LNCAP (cell line): Measurements from ENCODE around the gene CATSPER3.

Experiments
- CTCF ChIP-seq: fragments of 450-650 bp; IDR thresholded peaks from 2 replicates; pipeline ENCODE4 v1.5.1; 2017; ENCODE audit warnings: mild to moderate bottlenecking

CATSPER3 gene

DNA sequence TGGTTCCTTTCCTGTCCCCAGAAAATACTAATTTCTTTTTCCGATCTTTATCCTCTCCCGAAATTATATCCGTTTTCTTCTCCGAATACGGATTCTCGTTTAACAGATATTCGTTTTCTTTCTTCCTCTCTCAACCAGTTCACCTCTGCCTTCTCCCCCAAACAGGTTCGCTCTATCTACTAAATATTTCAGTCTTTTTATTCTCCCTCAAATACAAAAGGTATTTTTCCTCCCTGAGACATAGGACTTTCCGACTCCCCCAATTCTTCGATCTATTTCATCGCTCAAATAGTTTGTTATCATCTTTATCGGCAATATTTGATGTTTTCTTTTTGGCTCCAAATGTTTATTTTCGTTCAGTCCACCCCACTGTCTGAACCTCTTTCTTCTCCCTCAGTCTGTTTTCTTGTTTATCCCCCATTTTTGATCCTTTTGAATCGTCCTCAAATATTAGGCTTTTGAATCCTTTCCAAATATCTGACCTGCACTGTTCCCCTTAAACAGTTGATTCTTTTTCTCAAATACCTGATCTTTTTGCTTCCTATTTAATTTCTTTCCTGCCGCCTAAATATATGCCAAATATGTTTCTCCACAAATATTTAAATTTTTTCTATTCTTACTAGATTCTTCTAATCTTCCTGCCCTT, 61.9 kb downstream of the CATSPER3 start:
- TF ChIP-seq CTCF, result no peak

DNA sequence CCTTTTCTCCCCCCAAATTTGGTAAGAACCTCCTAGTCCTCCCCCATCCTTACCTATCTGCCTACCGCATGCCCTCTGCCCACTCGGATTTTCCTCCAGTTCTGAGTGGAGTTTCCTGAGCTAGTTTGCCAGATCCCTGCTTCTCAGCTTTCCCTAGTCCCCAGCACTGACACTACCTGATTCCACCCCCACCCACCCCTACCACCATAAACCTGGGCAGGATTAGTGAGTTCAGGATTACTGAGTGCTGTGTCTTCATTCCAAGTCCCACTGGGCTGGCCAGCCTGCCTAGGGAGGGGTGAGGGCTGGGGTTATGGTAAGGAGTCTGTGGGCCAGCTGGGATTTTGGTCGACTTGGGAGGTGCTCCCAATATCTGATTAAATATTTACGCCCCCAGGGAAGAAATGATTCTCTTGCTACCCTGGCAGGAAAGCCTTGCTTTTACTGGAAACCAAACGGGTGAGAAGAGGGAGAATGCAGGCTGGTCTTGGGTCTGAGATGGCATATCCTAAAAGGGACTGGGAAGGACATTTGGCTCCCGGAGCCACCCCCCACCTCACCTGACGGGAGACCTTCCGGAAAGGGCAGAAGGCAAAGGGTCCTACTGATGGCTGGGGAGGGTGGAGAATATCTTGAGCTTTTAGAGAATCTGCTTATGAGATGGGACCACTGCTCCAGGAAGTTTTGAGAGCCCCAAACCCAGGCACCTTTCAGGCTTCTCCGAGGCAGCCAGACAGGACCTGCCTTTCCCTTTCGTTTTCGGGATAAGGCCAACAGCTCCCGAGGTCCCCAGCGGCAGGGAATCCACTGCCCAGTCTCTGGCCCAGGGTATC, 62.6 kb downstream of the CATSPER3 start:
- no peak for TF ChIP-seq CTCF

DNA sequence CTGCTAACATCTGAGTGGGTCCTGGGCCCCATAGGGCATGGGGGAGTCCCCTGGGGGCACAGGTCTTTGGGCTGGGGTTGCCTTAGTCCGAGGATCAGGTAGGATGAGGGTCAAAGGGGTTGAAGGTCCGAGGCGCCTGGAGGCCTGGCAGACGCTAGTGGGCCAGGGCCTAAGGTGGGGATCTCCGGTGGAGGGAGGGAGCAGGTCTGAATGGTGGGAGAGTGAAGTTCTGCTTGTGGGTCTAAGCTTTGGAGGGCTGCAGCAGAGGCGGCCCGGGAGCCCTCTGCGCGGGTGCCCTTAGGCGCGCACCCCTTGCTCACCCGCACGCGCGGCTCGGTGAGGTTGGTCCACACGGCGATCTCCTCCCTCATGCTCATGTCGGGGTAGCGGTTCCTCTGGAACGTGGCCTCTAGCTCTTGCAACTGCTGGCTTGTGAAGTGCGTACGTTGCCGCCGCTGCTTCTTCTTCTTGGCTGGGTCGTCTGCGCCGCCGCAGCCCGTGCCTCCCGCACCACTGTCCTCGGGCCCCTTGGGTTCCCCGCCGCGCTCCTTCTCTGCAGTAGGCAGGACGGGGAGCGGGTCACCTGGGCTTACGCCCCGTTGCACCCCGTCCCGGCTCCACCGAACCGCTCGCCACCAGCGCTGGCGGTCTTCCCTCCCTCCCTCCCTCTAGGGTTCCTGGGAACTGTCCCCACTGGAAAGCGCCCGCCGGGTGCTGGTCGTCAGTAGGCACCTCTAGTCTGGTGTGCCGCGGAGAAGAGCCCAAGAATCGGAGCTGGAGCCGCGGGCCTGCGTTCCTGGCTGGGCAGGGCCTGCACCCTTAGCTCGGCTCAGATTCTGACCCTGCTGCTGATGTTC, 63.5 kb downstream of the CATSPER3 start:
- no peak for TF ChIP-seq CTCF

- TF ChIP-seq CTCF, result no peak
These were observed 64.3 kb downstream of the CATSPER3 start for GRCh38 chr5:135031813-135032694.

- no peak for TF ChIP-seq CTCF
These were observed 64.9 kb downstream of the CATSPER3 start for GRCh38 chr5:135032695-135032998.

DNA sequence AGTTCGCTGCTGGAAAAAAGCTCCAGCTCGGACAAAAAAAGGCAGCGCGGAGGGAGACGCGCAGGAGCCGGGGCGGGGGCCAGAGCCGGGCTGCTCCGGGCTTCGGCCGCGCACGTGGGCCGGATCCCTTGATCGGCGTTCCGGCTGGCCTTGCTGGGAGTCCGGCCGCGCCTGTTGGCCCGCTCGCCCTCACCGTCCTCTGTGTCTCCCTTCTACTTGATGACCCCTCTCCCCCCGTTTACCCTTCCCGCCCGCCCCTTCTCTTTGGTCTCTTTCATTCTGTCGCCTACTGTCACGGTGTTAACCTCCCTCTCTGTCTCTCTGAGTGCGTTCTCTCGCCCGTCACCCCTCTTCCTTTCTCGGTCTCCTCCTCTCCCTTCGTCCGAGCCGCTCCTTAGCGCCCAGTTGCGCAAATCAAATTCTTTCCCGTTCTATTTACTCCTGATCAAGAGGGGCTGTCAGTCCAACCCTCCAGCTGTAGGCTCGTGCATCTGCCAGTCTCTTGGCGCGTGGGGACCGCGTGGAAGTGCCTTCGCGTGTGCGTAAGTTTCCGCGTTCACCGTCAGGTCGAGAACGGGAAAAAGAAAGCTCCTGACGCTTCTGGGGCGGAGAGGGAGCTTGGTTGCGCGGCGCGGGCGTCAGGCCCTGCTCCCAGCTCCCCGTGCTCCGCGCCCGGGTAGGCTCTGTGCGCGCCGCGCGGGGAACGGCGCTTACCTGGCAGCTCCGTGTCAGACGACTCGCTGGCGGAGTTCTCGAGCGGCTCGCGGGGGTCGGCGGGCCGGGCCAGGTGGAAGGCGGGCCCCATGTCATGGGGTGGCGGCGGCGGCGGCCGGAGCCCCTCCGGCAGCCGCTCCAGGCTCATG, 65.5 kb downstream of the CATSPER3 start:
- no peak for TF ChIP-seq CTCF
